SK-N-MC (cell line): Measurements from ENCODE around the gene CDKAL1.

Experiments used
- EZH2 ChIP-seq: fragments of 200-600 bp; sonication (generic); IDR thresholded peaks from one replicate; pipeline ENCODE4 v1.6.1; 2017; ENCODE audit warnings: antibody characterized with exemption
- POLR2AphosphoS5 ChIP-seq: IDR thresholded peaks from 2 replicates; pipeline ENCODE4 v1.6.1; 2012; ENCODE audit warnings: mild to moderate bottlenecking, low read depth, low read length, borderline replicate concordance

DNA sequence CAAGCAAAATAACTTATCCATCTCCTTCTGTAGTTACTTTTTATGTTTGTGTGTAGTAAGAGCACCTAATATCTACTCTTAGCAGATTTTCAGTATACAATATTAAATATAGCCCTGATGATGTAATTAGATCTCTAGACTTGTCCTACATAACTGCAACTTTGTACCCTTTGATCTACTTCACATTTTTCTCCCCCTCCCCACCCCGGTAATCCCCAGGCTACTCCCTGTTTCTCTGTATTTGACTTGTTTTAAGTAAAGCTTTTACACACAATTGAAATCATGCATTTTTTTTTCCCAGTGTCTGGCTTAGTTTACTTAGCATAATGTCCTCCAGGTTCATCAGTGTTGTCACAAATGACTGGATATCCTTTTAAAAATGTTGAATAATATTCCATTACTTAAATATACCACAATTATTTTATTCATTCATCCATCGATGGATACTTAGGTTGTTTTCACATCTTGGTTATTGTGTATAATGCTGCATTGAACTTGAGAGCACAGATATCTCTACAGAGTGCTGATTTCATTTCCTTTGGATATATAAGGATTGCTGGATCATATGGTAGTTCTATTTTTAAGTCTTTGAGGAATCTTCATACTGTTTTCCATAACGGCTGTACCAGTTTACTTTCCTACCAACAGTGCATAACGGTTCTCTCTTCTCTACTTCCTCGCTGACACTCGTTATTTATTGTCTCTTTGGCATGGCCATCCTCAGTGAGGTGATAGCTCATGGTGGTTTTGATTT is 212.7 kb downstream of the CDKAL1 start:
- TF ChIP-seq POLR2AphosphoS5: no peak
- TF ChIP-seq EZH2: no peak
